HepG2 (cell line): ENCODE measurements around the gene ABCC9. TPM values are rescaled to one million over a fixed set of nuclear protein-coding genes. Genes with fewer than 3 reads are reported as not detected.

ENCODE experiments used
- ATAC-seq: fragments of 200-7000 bp; cut with Tn5 transposase; 3 replicates; pipeline ENCODE4 v1.9.1; 2020; ENCODE audit warnings: mild to moderate bottlenecking, moderate library complexity
- BruUV-seq: library from RNA; stranded (reverse); fragments of 400-500 nt; replicated peaks from 2 replicates; lab custom pipeline; 2021; lab: Mats Ljungman, UMichigan
- CTCF ChIA-PET: fragments of 300-600 bp; formaldehyde crosslinking; extraction: SDS; loops from one replicate; lab custom pipeline; 2021; ENCODE audit warnings: low total read pairs, inconsistent platforms, low intra/inter-chr PET ratio; lab: Yijun Ruan, JAX
- POLR2A ChIA-PET: fragments of 350-600 bp; sonication (Branson Sonifier 250); formaldehyde crosslinking; loops from one replicate; lab custom pipeline; 2020; ENCODE audit warnings: antibody characterized with exemption, inconsistent platforms; lab: Yijun Ruan, JAX
- DNase-seq: peaks from one replicate; pipeline ENCODE4 v3.0.0-alpha.2; 2015; ENCODE audit warnings: low spot score
- FAIRE-seq: peaks from 3 replicates; lab custom pipeline; 2011; peaks lifted over from hg19 to GRCh38; lab: Jason Lieb, UNC
- H2AFZ ChIP-seq: one replicate; pipeline ENCODE4 v1.6.1; 2011; ENCODE audit warnings: low read length, inconsistent platforms
- H3K27ac ChIP-seq: fragments of 300-600 bp; 3 replicates; pipeline ENCODE4 v1.8.0; 2011; ENCODE audit warnings: mixed run types, mild to moderate bottlenecking, mixed read lengths, low read length, inconsistent platforms; ENCODE audit not compliant: insufficient read depth; ENCODE audit errors: extremely low read length
- H3K27me3 ChIP-seq, 2 experiments: fragments of 200-600 bp in 1 of 2; 2 replicates in 1 of 2; 3 replicates in 1 of 2; pipeline versions ENCODE4 v1.6.0 to v1.8.0; 2011; ENCODE audit warnings: low read length in 2 of 2, mild to moderate bottlenecking in 2 of 2, moderate library complexity in 2 of 2, inconsistent platforms in 1 of 2; ENCODE audit not compliant: insufficient read depth in 2 of 2, control insufficient read depth in 1 of 2
- H3K36me3 ChIP-seq, 2 experiments: fragments of 200-600 bp in 1 of 2; replicated peaks in 1 of 2; 2 replicates in 1 of 2; 3 replicates in 1 of 2; pipeline versions ENCODE4 v1.5.1 to v1.8.0; 2011; ENCODE audit warnings: low read length in 2 of 2, inconsistent platforms in 1 of 2; ENCODE audit not compliant: insufficient read depth in 2 of 2, control insufficient read depth in 1 of 2
- H3K4me1 ChIP-seq: 2 replicates; pipeline ENCODE4 v1.5.1; 2012; ENCODE audit warnings: low read length, inconsistent platforms; ENCODE audit not compliant: insufficient read depth
- H3K4me2 ChIP-seq: 2 replicates; pipeline ENCODE4 v1.6.0; 2011; ENCODE audit warnings: low read depth, low read length, inconsistent platforms
- H3K4me3 ChIP-seq, 3 experiments: fragments of 200-600 bp in 1 of 3; sonication (generic), shearing (Covaris generic) in 1 of 3; replicated peaks in 1 of 3; 2 replicates each; pipeline ENCODE4 v1.5.1; 2011 to 2016; ENCODE audit warnings: low read length in 3 of 3, inconsistent platforms in 2 of 3, low read depth in 2 of 3, mild to moderate bottlenecking in 2 of 3, control low read depth in 1 of 3, mixed read lengths in 1 of 3; ENCODE audit not compliant: insufficient read depth in 1 of 3
- H3K79me2 ChIP-seq: one replicate; pipeline ENCODE4 v1.6.1; 2011; ENCODE audit warnings: low read length, inconsistent platforms; ENCODE audit not compliant: insufficient read depth
- H3K9ac ChIP-seq: 2 replicates; pipeline ENCODE4 v1.6.0; 2011; ENCODE audit warnings: mild to moderate bottlenecking, low read depth, low read length, inconsistent platforms; ENCODE audit not compliant: insufficient read depth
- H3K9me3 ChIP-seq: 2 replicates; pipeline ENCODE4 v1.5.1; 2012; ENCODE audit warnings: mild to moderate bottlenecking, low read length
- H4K20me1 ChIP-seq: 2 replicates; pipeline ENCODE4 v1.6.0; 2011; ENCODE audit warnings: inconsistent platforms, mild to moderate bottlenecking, low read length, moderate library complexity; ENCODE audit not compliant: insufficient read depth
- ARID2 ChIP-seq: sonication (generic); formaldehyde crosslinking; IDR thresholded peaks from 2 replicates; pipeline ENCODE4 v1.8.1; 2022; ENCODE audit warnings: mild to moderate bottlenecking, missing genetic modification reagents, borderline replicate concordance
- CREM ChIP-seq, 2 experiments: sonication (generic) in 1 of 2; formaldehyde crosslinking in 1 of 2; IDR thresholded peaks; 2 replicates each; pipeline versions ENCODE4 v1.4.0 to v1.6.1; 2016 to 2020; ENCODE audit warnings: antibody characterized with exemption in 1 of 2, mild to moderate bottlenecking in 1 of 2, missing genetic modification reagents in 1 of 2
- FOSL1 ChIP-seq: sonication (generic); formaldehyde crosslinking; IDR thresholded peaks from 2 replicates; pipeline ENCODE4 v1.9.0; 2021; ENCODE audit warnings: missing genetic modification reagents, borderline replicate concordance
- FOXA3 ChIP-seq: IDR thresholded peaks from 2 replicates; pipeline ENCODE4 v1.6.1; 2016; ENCODE audit warnings: missing genetic modification reagents, missing compliant biosample characterization
- GATAD2A ChIP-seq: IDR thresholded peaks from 2 replicates; pipeline ENCODE4 v1.6.1; 2016
- HDAC2 ChIP-seq: sonication (generic); formaldehyde crosslinking; IDR thresholded peaks from 2 replicates; pipeline ENCODE4 v1.4.0; 2020; ENCODE audit warnings: missing genetic modification reagents
- HOXA5 ChIP-seq: sonication (generic); formaldehyde crosslinking; IDR thresholded peaks from 2 replicates; pipeline ENCODE4 v1.4.0; 2020; ENCODE audit warnings: missing genetic modification reagents
- MIXL1 ChIP-seq: IDR thresholded peaks from 2 replicates; pipeline ENCODE4 v1.6.1; 2016
- NCOA1 ChIP-seq: sonication (generic); formaldehyde crosslinking; IDR thresholded peaks from 2 replicates; pipeline ENCODE4 v1.9.0; 2021; ENCODE audit warnings: missing genetic modification reagents
- NFIB ChIP-seq: sonication (generic); formaldehyde crosslinking; IDR thresholded peaks from 2 replicates; pipeline ENCODE4 v1.9.0; 2021; ENCODE audit warnings: missing genetic modification reagents, mild to moderate bottlenecking, borderline replicate concordance
- RORA ChIP-seq: sonication (generic); formaldehyde crosslinking; IDR thresholded peaks from 2 replicates; pipeline ENCODE4 v1.5.0; 2020; ENCODE audit warnings: mild to moderate bottlenecking, missing genetic modification reagents, moderate library complexity
- SIN3B ChIP-seq: fragments of 150-350 bp; IDR thresholded peaks from 2 replicates; pipeline ENCODE4 v1.6.1; 2014; ENCODE audit warnings: low read length
- SOX13 ChIP-seq, 3 experiments: fragments of 450-650 bp in 1 of 3; sonication (generic) in 1 of 3; formaldehyde crosslinking in 1 of 3; IDR thresholded peaks in 2 of 3; conservative IDR thresholded peaks in 1 of 3; 2 replicates each; pipeline versions ENCODE4 v1.5.0 to v1.6.1; 2016 to 2020; ENCODE audit warnings: antibody characterized with exemption in 1 of 3, mild to moderate bottlenecking in 1 of 3, missing compliant biosample characterization in 1 of 3, missing genetic modification reagents in 1 of 3, moderate library complexity in 1 of 3
- SOX5 ChIP-seq: IDR thresholded peaks from 2 replicates; pipeline ENCODE4 v1.6.1; 2016; ENCODE audit warnings: borderline replicate concordance
- TCF7 ChIP-seq: sonication (generic); IDR thresholded peaks from 2 replicates; pipeline ENCODE4 v1.6.1; 2016; ENCODE audit warnings: antibody characterized with exemption, low read depth
- ZNF160 ChIP-seq: sonication (generic); formaldehyde crosslinking; IDR thresholded peaks from 2 replicates; pipeline ENCODE4 v1.8.0; 2022; ENCODE audit warnings: mild to moderate bottlenecking, inconsistent platforms, missing genetic modification reagents
- ZNF570 ChIP-seq: sonication (generic); formaldehyde crosslinking; IDR thresholded peaks from 2 replicates; pipeline ENCODE4 v1.4.0; 2020; ENCODE audit warnings: mild to moderate bottlenecking, missing genetic modification reagents, borderline replicate concordance
- WGBS: methylation state at CpG from one replicate; pipeline ENCODE4 v1.1.6; 2017; ENCODE audit warnings: low lambda C conversion rate; 5-methylcytosine and 5-hydroxymethylcytosine counted together
- in situ Hi-C: cut with HindIII; loops from 2 replicates; pipeline ENCODE4 v1.10.0; 2017; ENCODE audit warnings: low pct_unique_long_range_greater_than_20kb; ENCODE audit not compliant: extremely low pct_ligation_motif_present
- intact Hi-C: fragments of 100-400 bp; cut with micrococcal nuclease; formaldehyde crosslinking; loops from one replicate; pipeline ENCODE4 v1.10.0; 2022; ENCODE audit not compliant: unreplicated experiment
- polyA plus RNA-seq, 8 experiments: library from polyadenylated mRNA; depleted of rRNA in 3 of 8; stranded (reverse) in 7 of 8; unstranded in 1 of 8; fragments of >200 nt; fragmentation: Illumina TruSeq in 4 of 8; extraction: Trizol in 4 of 8; gene quantifications; 2 replicates each; pipeline versions ENCODE4 v1.2.1 to v1.2.3, GENCODE V29; 2011 to 2016; ENCODE audit warnings: low read depth in 4 of 8, missing spikeins in 1 of 8, mixed read lengths in 1 of 8; ENCODE audit not compliant: insufficient read depth in 1 of 8
- total RNA-seq, 5 experiments: library from RNA; depleted of rRNA; stranded (reverse); fragments of >200 nt; fragmentation: Illumina TruSeq; extraction: Trizol; gene quantifications; 2 replicates each; pipeline ENCODE4 v1.2.3, GENCODE V29; 2016; ENCODE audit warnings: low read depth in 1 of 5
- TF ChIP-seq, protein P1 (sequence below): IDR thresholded peaks from 2 replicates; pipeline ENCODE4 v1.6.1; 2016
- TF ChIP-seq, protein P2 (sequence below): sonication (generic); formaldehyde crosslinking; IDR thresholded peaks from 2 replicates; pipeline ENCODE4 v1.5.0; 2020; ENCODE audit warnings: mild to moderate bottlenecking, missing genetic modification reagents, borderline replicate concordance
- TF ChIP-seq, protein P3 (sequence below): sonication (generic); formaldehyde crosslinking; IDR thresholded peaks from 2 replicates; pipeline ENCODE4 v1.8.0; 2022; ENCODE audit warnings: mild to moderate bottlenecking, missing genetic modification reagents, moderate library complexity

The ABCC9 gene
- total and polyA plus RNA-seq, 2 of the 13 experiments (the other 11 are each of a cell fraction or from before 2014, with no cell fraction given): not detected

DNA sequence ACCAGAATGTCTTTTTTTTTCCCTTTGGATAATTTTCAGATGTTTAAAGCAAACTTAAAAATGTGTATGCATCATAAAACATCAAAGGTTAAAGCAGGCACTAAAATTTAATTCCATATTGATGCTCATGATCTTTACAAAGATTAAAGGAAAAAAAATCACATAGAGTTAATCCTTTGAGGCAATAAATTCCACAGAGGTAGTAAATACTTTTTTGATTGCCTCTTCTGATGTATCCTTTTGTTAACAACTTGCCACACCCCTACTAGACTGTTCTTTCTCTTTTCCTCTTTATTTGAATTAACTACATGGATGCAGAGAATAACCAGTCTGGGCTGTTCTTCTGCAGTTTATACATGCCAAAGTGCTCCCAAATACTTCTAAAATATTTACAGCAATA is 121.5 kb downstream of the ABCC9 start (continued):
- no peak for TF ChIP-seq ZNF570 (CRISPR knock-in tag)
- TF ChIP-seq NFIB (CRISPR knock-in tag): no peak
- TF ChIP-seq, protein P1, sequence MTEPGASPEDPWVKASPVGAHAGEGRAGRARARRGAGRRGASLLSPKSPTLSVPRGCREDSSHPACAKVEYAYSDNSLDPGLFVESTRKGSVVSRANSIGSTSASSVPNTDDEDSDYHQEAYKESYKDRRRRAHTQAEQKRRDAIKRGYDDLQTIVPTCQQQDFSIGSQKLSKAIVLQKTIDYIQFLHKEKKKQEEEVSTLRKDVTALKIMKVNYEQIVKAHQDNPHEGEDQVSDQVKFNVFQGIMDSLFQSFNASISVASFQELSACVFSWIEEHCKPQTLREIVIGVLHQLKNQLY (CRISPR knock-in tag): no peak
- TF ChIP-seq, all 625 proteins: peak for 0

DNA sequence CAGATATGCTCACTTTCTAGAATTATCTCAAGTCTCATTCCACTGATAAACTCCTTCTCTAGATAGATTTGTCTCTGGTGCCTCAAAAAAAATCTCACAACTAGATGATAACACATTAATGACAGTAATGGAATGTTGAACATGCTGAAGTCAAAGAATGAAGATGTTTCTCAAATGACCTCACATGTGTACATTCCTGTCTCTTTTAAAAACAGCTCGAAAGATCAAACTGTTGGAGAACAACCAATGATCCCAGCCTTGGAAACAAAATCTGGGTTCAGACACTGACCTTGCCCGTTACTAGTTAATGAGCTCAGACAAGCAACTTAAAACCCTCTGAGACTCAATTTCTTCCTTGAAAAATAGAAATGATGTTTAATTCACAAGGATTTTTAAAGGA is 122.0 kb downstream of the ABCC9 start:
- CTCF ChIA-PET: no interaction called here
- intact Hi-C loops: no loop called here
- peak; percentile 49; the same call in 2 of the 3 replicates for ATAC-seq
- TF ChIP-seq ARID2 (no peak), FOSL1 (CRISPR knock-in tag) (no peak), MIXL1 (0 out of 2 replicates have a peak, but pooled peaks have one; percentile 16), HDAC2 (no peak), NCOA1 (CRISPR knock-in tag) (no peak), RORA (no peak), CREM (IDR thresholded peaks at IDR 0.05) (no peak), CREM (CRISPR knock-in tag; IDR thresholded peaks at IDR 0.05) (no peak), SOX13 (IDR thresholded peaks at IDR 0.05) (no peak), SOX13 (CRISPR knock-in tag; conservative IDR thresholded peaks at IDR 0.05 in 1 of 2, IDR thresholded peaks at IDR 0.05 in 1 of 2) (peak in 1 of 2 experiments; percentile 20; a peak in 1 of 4 replicates), FOXA3 (CRISPR knock-in tag) (peak; percentile 57), SIN3B (no peak), ZNF160 (no peak), SOX5 (CRISPR knock-in tag) (peak; percentile 39; the same call in 1 of the 2 replicates), HOXA5 (CRISPR knock-in tag) (no peak), TCF7 (0 out of 2 replicates have a peak, but pooled peaks have one; percentile 16), GATAD2A (no peak)
- TF ChIP-seq, protein P2, sequence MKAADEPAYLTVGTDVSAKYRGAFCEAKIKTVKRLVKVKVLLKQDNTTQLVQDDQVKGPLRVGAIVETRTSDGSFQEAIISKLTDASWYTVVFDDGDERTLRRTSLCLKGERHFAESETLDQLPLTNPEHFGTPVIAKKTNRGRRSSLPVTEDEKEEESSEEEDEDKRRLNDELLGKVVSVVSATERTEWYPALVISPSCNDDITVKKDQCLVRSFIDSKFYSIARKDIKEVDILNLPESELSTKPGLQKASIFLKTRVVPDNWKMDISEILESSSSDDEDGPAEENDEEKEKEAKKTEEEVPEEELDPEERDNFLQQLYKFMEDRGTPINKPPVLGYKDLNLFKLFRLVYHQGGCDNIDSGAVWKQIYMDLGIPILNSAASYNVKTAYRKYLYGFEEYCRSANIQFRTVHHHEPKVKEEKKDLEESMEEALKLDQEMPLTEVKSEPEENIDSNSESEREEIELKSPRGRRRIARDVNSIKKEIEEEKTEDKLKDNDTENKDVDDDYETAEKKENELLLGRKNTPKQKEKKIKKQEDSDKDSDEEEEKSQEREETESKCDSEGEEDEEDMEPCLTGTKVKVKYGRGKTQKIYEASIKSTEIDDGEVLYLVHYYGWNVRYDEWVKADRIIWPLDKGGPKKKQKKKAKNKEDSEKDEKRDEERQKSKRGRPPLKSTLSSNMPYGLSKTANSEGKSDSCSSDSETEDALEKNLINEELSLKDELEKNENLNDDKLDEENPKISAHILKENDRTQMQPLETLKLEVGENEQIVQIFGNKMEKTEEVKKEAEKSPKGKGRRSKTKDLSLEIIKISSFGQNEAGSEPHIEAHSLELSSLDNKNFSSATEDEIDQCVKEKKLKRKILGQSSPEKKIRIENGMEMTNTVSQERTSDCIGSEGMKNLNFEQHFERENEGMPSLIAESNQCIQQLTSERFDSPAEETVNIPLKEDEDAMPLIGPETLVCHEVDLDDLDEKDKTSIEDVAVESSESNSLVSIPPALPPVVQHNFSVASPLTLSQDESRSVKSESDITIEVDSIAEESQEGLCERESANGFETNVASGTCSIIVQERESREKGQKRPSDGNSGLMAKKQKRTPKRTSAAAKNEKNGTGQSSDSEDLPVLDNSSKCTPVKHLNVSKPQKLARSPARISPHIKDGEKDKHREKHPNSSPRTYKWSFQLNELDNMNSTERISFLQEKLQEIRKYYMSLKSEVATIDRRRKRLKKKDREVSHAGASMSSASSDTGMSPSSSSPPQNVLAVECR (CRISPR knock-in tag): no peak
- TF ChIP-seq, protein P3, sequence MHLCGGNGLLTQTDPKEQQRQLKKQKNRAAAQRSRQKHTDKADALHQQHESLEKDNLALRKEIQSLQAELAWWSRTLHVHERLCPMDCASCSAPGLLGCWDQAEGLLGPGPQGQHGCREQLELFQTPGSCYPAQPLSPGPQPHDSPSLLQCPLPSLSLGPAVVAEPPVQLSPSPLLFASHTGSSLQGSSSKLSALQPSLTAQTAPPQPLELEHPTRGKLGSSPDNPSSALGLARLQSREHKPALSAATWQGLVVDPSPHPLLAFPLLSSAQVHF (CRISPR knock-in tag): no peak

More for the DNA sequence above, 122.0 kb downstream of the ABCC9 start:
- no peaks in the 10 kb centered on the region for H4K20me1 ChIP-seq
- no peaks in the 10 kb centered on the region for H3K36me3 ChIP-seq
- H3K27me3 ChIP-seq: no peaks in the 10 kb centered on the region
- DNase-seq (peak; percentile 50), FAIRE-seq (no peak)
- H3K4me2 ChIP-seq: no peak overlapping the region
- no peak overlapping the region for H3K9ac ChIP-seq
- no peaks in the 10 kb centered on the region for H3K79me2 ChIP-seq
- H3K9me3 ChIP-seq: no peaks in the 10 kb centered on the region; the same call in 1 of the 2 replicates
- H3K27ac ChIP-seq: no peak overlapping the region
- H3K4me1 ChIP-seq: 0 out of 2 replicates have a peak, but pooled peaks cover 13% of the 10 kb centered on the region
- in situ Hi-C loops: no loop called here
- no TSS peak for BruUV-seq
- no peak overlapping the region for H2AFZ ChIP-seq
- H3K4me3 ChIP-seq: no peak overlapping the region
- 3% methylated on average over 2 of the region's 2 CpGs for WGBS
- POLR2A ChIA-PET: no interaction called here
